CD4-positive, alpha-beta T cell treated with Interleukin-17A for 1 hour (primary cell): ENCODE results near the gene OVCA2.

ENCODE experiments used
- DNase-seq: peaks from one replicate; pipeline ENCODE4 v3.0.0-alpha.2; 2020

OVCA2 gene

DNA sequence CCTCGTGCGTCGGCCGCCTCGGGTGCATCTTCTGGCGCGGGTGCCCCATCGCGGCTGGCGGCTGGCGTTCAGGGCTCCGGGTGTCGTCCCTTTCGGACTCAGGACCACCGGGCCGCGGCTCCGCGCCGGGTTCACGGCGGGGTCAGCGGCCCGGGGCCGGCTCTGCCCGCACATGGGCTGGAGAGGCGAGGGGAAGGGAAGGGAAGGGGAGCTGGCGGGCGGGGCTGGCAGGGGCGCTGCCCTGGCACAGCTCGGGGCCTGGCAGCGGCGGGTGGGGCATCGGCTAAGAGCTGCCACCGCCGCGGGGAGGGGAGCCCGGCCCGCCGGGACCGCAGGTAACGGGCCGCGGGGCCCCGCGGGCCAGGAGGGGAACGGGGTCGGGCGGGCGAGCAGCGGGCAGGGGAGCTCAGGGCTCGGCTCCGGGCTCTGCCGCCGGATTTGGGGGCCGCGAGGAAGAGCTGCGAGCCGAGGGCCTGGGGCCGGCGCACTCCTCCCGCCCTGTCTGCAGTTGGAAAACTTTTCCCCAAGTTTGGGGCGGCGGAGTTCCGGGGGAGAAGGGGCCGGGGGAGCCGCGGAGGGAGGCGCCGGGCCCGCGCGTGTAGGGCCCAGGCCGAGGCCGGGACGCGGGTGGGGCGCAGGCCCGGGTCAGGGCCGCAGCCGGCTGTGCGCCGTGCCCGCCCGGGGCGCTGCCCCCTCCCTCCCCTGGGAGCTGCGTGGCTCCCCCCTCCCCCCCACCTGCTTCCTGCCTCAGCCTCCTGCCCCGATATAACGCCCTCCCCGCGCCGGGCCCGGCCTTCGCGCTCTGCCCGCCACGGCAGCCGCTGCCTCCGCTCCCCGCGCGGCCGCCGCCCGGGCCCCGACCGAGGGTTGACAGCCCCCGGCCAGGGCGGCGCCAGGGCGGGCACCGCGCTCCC lies 13.7 kb downstream of the OVCA2 start:
- DNase-seq = peak; percentile 49

DNA sequence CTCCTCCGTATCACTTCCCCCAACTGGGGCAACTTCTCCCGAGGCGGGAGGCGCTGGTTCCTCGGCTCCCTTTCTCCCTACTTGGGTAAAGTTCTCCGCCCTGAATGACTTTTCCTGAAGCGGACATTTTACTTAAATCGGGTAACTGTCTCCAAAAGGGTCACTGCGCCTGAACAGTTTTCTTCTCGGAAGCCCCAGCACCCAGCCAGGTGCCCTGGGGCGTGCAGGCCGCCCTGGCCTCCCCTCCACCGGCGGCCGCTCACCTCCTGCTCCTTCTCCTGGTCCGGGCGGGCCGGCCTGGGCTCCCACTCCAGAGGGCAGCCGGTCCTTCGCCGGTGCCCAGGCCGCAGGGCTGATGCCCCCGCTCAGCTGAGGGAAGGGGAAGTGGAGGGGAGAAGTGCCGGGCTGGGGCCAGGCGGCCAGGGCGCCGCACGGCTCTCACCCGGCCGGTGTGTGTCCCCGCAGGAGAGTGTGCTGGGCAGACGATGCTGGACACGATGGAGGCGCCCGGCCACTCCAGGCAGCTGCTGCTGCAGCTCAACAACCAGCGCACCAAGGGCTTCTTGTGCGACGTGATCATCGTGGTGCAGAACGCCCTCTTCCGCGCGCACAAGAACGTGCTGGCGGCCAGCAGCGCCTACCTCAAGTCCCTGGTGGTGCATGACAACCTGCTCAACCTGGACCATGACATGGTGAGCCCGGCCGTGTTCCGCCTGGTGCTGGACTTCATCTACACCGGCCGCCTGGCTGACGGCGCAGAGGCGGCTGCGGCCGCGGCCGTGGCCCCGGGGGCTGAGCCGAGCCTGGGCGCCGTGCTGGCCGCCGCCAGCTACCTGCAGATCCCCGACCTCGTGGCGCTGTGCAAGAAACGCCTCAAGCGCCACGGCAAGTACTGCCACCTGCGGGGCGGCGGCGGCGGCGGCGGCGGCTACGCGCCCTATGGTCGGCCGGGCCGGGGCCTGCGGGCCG lies 14.7 kb downstream of the OVCA2 start:
- peak; percentile 57 for DNase-seq

DNA sequence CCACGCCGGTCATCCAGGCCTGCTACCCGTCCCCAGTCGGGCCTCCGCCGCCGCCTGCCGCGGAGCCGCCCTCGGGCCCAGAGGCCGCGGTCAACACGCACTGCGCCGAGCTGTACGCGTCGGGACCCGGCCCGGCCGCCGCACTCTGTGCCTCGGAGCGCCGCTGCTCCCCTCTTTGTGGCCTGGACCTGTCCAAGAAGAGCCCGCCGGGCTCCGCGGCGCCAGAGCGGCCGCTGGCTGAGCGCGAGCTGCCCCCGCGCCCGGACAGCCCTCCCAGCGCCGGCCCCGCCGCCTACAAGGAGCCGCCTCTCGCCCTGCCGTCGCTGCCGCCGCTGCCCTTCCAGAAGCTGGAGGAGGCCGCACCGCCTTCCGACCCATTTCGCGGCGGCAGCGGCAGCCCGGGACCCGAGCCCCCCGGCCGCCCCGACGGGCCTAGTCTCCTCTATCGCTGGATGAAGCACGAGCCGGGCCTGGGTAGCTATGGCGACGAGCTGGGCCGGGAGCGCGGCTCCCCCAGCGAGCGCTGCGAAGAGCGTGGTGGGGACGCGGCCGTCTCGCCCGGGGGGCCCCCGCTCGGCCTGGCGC lies 15.4 kb downstream of the OVCA2 start:
- DNase-seq = no peak

DNA sequence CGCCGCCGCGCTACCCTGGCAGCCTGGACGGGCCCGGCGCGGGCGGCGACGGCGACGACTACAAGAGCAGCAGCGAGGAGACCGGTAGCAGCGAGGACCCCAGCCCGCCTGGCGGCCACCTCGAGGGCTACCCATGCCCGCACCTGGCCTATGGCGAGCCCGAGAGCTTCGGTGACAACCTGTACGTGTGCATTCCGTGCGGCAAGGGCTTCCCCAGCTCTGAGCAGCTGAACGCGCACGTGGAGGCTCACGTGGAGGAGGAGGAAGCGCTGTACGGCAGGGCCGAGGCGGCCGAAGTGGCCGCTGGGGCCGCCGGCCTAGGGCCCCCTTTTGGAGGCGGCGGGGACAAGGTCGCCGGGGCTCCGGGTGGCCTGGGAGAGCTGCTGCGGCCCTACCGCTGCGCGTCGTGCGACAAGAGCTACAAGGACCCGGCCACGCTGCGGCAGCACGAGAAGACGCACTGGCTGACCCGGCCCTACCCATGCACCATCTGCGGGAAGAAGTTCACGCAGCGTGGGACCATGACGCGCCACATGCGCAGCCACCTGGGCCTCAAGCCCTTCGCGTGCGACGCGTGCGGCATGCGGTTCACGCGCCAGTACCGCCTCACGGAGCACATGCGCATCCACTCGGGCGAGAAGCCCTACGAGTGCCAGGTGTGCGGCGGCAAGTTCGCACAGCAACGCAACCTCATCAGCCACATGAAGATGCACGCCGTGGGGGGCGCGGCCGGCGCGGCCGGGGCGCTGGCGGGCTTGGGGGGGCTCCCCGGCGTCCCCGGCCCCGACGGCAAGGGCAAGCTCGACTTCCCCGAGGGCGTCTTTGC lies 16.2 kb downstream of the OVCA2 start:
- no peak for DNase-seq

DNA sequence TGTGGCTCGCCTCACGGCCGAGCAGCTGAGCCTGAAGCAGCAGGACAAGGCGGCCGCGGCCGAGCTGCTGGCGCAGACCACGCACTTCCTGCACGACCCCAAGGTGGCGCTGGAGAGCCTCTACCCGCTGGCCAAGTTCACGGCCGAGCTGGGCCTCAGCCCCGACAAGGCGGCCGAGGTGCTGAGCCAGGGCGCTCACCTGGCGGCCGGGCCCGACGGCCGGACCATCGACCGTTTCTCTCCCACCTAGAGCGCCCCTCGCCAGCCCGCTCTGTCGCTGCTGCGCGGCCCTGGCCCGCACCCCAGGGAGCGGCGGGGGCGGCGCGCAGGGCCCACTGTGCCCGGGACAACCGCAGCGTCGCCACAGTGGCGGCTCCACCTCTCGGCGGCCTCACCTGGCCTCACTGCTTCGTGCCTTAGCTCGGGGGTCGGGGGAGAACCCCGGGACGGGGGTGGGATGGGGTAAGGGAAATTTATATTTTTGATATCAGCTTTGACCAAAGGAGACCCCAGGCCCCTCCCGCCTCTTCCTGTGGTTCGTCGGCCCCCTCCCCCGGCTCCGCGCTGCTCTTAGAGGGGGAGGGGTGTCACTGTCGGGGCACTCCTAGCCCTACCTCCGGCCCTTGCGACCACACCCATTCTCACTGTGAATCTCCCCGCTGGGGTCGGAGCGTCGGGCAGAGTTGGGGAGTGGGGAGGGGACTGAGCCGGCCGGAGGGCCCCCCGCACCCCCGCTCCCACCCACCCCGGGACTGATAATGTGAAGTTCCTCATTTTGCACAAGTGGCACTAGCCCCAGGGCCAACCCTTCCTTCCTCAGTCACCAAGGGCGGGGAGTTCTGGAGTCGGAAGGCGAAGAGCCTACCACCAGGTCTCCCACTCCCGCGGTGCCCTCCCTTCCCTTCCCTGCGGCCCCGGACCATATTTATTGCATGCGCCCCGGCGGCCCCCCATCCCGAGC lies 17.0 kb downstream of the OVCA2 start:
- peak; percentile 67 for DNase-seq

DNA sequence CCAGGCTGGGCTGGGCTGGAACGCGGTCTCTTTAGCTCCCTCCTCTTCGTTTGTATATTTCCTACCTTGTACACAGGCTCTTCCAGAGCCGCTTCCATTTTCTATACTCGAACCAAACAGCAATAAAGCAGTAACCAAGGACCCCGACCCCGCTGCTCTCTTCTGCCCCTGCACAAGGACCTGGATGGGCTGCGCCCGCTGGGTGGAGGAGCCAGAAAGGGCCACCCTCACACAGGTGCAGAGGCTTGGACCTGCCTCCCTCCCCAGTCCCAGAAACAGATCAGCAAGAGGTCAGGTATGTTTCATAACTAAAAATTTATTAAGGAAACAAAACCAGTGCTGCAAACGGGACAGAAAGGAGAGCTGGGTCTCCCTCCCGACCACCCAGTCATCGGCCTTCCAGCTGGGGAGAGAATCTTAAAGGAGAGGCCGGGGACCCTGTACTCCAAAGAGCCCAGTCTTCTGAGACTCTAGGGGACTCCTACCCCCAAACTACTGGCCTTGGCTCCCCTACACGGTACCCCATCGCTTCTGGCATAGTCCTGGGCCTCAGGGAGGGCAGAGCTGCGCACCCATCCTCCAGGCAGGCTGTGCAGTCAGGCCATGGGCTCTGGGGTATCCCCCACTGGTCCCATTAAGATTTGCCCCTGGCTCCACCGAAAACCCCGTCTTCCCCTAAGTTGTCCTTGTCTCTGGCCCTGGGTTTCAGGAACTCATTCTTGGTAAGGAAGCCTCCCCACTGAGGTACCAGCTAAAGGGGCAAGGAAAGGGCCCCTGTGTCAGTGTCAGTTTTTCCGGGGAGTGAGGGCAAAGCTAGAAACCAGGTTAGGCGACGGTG lies 17.9 kb downstream of the OVCA2 start:
- DNase-seq = no peak

DNA sequence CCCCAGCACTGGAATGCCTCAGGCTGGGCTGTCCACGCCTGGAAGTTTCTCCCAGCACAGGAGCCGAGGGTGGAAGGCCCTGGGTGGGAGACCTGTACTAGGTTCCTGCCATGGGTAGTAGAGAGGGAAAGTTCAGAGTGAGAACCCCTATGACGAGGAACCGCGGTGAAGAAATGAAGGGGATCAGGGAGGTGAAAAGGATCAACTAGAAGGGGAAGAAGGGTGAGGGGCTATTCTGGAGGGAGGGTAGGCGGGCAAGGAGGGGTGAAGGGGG lies 18.5 kb downstream of the OVCA2 start:
- no peak for DNase-seq

DNA sequence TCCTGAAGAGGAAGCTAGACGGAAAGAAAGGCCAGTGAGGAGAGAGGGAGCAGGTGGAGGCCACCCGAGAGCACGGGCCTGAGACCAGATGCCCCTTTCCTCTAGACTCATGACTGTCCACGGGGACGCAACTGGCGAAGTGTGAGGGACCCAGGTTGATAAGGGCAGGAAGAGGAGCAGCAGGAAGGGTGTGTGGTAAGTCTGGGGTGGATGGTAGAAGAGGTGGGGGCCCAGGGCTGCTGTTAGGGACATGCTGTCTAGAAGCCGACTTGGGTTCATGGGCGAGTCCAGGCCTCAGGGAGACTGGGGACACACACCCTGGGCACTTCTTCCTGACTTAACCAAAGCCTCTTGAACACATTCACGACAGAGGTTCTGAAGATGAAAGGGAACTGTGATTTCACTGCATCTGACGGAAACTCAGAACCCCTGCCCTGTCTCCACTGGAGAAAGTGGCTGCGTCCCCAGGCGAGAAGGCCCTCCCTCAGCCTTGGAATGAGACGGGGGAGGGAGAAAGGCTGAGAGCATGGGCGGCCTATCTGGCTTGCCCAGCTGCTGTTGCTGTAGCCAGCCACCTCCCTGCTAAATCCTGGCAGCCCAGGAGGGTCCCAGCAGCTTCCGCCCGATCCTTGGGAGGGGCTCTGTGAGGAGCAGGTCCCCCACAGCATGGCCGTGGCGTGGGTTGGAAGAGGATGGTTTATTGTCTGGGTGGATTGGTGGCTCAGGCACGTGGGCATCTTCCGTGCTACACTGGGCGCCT lies 19.0 kb downstream of the OVCA2 start:
- no peak for DNase-seq

DNA sequence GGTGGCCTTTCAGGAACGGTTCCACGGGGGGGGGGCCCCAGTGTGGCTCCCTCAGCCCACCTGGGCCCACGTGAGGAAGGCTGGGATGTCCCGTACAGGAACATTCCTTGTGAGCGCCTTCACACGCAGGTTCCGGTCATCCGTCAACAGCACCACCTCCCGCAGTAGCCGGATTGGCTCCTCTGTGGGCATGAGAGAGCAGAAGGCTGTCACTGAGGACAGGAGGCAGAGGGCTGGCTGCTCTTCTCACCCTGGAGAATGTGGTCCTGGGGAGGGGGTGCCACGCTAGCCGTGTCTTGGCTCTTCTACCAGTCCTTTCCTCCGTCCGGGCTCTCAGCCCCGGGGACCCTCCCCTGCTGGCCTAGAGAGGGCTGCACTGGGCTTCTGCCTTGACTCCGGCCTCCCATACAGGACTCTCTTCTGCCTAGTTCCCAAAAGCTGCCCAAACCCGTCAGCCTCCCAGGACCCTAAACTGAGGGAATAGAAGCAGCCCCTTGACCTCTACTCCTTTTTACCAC lies 19.7 kb downstream of the OVCA2 start:
- no peak for DNase-seq

DNA sequence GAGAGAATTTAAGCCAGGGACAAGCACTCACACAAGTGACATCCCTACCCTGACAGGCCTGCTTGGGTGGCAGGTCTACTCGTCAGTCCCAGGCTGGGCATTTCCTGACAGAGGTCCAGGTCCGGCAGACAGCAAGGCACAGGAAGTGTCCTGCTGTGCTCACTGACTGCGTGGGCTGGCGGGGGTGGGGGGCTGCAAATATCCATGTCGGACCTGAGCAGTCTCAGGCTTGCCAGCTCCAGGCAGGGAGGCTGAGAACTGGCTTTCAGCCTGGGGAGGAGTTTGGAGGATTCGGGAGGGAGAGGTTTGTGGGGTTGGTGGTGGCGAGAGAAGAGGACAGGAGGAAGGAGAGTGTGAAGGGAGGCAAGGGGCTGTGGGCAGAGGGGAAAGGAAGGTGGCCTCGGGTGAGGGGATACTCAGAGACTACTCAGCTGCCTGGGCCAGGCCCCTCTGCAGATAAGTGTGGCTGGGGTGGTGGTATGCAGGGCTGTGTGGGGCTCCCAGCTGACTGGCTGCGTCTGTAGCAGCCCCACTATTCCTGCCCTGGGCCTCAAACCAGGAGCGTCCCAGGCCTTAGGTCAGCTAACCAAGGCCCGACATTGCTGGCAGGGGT lies 20.9 kb downstream of the OVCA2 start:
- no peak for DNase-seq

DNA sequence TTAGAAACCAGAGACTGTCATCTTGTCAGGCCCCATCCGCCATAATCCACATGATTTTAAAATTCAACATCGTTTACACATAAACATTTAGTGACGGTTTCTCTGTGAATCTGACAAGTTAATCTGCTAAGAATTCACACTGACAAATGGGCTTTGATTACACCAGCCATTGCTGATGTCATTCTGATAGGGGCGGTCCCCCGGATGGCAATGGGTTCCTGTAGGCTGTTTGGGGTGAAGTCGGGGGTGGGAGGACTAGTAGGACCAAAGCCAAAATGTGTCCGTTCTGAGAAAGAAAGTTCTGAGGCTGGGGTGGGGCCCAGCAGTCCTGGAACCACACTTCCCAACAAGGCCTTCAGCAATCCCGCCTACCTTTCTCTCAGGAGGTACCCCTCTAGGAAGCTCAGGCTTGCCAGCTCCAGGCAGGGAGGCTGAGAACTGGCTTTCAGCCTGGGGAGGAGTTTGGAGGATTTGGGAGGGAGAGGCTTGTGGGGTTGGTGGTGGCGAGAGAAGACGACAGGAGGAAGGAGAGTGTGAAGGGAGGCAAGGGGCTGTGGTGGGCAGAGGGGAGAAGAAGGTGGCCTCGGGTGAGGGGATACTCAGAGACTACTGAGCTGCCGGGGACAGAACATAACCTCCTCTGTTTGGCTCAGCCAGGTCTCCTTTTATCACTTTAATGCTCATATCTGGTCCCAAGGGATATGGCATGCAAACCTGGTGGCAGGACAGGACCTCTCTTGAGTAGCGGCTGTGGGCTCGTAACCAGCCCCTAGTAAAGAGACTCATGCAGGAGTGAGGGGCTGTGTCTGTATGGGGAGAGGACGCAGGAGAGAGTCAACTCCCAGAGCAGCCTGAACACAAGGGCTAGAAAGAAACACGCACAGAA lies 21.7 kb downstream of the OVCA2 start:
- no peak for DNase-seq

DNA sequence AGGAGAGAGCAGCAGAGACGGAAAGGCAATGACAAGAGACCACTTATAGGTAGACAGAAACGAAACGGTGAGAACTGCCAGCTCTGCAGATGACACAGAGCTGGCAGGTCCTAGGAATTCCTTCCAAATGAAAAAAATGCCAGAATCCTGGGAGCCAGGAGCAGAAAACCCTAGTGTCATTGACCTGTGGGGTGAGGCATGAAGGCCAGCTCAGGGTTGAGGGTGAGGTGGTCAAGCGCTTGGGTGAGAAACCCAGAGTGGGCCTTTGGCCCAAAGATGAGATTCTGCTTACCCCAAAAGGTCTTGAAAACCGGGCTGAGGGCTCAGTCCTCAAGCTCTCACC lies 22.3 kb downstream of the OVCA2 start:
- DNase-seq = no peak

DNA sequence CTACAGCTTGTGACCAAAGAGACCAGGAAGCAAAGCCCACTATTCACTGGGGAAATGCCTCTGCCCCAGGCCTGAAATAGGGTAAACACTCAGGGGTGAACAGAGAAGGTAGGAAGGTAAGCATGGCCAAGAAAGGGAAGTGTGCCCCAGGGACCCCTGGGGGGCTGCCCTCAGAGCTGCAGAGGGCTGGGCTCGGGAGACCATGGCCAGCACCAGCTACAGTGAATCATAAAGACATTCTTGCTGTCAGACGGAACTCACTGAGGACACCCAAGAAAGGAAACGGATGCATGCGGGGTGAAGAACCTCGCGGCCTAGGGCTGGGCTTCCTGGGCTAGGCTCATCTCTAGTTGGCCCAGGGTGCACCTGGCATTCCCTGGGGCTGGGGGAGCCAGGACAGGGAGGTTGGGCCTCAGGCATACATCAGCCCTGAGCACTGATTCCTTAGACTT lies 22.7 kb downstream of the OVCA2 start:
- no peak for DNase-seq

DNA sequence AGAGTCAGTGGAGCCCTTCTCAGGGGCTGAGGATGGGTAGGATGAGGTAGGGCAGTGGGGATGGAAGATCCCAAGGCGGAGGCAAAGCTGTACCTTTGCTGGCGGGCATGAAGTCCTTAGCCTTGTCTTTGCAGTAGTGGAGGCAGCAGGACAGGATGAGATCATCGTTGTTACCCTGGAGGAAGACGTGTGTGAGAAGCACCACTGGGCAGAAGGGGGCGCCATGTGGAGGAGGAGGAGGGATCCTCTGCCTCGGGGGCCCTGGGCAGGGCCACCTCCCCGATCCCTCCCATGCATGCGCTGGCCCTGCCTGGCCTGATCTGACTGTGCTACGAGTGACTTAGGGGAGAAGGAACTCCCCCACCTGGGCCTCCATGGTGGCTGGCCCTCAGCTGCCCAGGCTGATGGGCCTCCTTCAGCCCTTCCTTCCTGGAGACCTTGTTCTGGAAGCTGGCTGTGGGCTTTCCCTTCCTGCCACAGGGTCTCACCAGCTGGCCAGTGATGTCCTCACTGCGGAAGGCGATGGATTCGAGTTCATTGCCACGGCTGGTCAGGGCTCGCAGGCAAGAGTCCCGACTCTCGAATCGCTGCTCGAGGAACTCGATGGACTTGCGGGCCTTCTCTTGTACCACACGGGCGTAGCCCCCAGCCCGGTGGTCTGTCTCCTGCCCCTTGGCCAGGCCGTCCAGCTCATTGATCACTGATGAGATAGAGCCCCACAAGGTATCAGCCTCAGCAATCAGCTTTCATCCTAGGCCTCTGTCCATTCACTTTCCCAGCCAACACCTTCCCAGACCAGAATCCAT lies 23.4 kb downstream of the OVCA2 start:
- DNase-seq = peak; percentile 51

DNA sequence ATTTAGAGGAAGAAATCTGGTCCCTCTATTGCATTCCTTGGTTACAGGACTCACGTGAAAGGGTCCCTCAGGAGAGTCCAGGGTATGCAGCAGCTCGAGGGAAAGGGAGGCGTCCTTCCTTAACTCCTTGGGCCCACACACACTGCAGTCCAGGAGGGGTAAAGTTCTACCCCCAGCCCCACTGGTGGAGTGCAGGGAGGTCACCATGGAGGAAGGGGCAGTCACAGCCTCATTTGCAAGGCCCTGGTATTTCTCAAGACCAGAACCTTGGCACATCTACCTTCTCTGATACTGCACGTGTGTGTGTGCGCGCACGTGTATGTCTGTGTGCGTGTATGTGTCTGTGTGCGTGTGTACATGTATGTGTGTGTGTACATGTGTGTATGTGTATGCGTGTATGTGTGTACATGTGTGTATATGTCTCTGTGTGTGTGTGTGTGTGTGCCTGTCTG lies 24.2 kb downstream of the OVCA2 start:
- DNase-seq = no peak

DNA sequence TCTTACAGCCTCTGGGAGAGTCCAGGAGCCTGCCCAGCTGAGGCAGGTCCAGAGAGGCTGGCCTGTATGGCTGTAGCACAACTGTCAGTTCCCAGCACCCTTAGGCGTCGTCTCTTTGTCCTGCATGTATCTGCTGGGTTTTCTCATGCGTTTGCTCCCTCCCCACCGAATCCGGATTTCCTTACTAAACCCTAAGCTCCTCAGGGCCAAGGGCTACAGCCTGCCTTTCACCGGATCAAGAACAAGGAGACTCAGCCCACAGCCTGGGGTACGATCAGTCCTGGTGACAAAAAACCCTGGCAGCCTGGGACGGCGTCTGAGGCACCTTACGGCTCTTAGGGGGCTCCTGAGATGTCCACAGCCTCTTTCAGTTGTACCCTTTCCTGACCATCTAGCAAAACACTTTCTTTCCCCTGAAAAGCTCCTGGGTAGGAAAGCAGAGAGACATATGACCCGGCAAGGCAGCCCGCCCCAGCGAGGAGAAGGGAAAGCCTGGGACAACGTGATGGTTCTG lies 25.3 kb downstream of the OVCA2 start:
- no peak for DNase-seq

DNA sequence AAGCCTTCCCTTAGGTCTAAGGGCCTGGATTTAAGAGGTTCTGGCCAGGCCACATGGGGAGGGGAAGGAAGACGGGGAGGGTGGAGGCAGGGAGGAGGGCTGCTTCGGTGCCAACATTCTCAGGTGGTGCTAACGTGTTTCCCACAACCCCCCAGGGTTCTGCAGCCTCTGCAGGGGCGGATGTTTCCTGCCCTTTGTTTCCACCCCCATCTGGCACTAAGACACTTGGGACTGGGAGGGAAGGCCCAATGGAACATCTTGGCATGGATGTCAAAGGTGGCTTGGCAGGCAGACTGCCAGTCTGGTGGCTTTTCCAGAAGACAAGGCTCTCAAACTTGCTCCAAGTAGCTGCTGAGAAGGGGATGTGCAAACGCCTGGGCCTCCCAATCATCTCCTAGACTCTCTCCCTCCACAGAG lies 25.8 kb downstream of the OVCA2 start:
- DNase-seq = no peak
